ENCODE data around the gene MAP3K5.

GRCh38 chr6:136598048-136598447 lies 194.2 kb downstream of the MAP3K5 start:
- TF ChIP-seq POLR2A (IDR thresholded peaks at IDR 0.05) (no peak), CTCF (IDR thresholded peaks at IDR 0.05) (no peak), EP300 (IDR thresholded peaks at IDR 0.05) (no peak)
